WTC11 (cell line): ENCODE data around the gene SNX13. TPM values are rescaled to one million over a fixed set of nuclear protein-coding genes. Genes with fewer than 3 reads are reported as not detected.
A peak's percentile ranks its signal among the peaks of the same experiment; 100 is the strongest.

ENCODE experiments used
- ATAC-seq: fragments of 200-7000 bp; cut with Tn5 transposase; 2 replicates; pipeline ENCODE4 v1.10.0; 2021; ENCODE audit warnings: mild to moderate bottlenecking, moderate library complexity
- CTCF ChIA-PET: fragments of 300-600 bp; sonication (Branson Sonifier 250); formaldehyde crosslinking; loops from one replicate; lab custom pipeline; 2021; ENCODE audit warnings: antibody characterized with exemption; lab: Charles Lee
- POLR2A ChIA-PET: fragments of 350-600 bp; sonication (Branson Sonifier 250); formaldehyde crosslinking; loops from one replicate; lab custom pipeline; 2021; ENCODE audit warnings: antibody characterized with exemption; lab: Charles Lee
- DNase-seq: peaks from one replicate; pipeline ENCODE4 v3.0.0; 2021; ENCODE audit warnings: low spot score
- H3K27ac Mint-ChIP-seq: 2 replicates; pipeline ENCODE4 v1.8.0; 2021; ENCODE audit warnings: mixed read lengths
- H3K27me3 Mint-ChIP-seq: 2 replicates; pipeline ENCODE4 v1.8.0; 2021; ENCODE audit warnings: low read depth, mild to moderate bottlenecking, moderate library complexity, mixed read lengths
- H3K36me3 Mint-ChIP-seq: 2 replicates; pipeline ENCODE4 v1.8.0; 2021; ENCODE audit warnings: mixed read lengths
- H3K4me1 Mint-ChIP-seq: 2 replicates; pipeline ENCODE4 v1.8.0; 2022; ENCODE audit warnings: mixed read lengths
- H3K4me3 Mint-ChIP-seq: 2 replicates; pipeline ENCODE4 v1.8.0; 2021; ENCODE audit warnings: mild to moderate bottlenecking, moderate library complexity, mixed read lengths
- H3K9me3 Mint-ChIP-seq: 2 replicates; pipeline ENCODE4 v1.8.0; 2021; ENCODE audit warnings: mixed read lengths
- CBFB ChIP-seq: sonication (generic); formaldehyde crosslinking; IDR thresholded peaks from 2 replicates; pipeline ENCODE4 v1.8.1; 2022; ENCODE audit warnings: mild to moderate bottlenecking, low read depth, missing genetic modification reagents
- ESRRA ChIP-seq: sonication (generic); formaldehyde crosslinking; IDR thresholded peaks from 2 replicates; pipeline ENCODE4 v1.8.1; 2022; ENCODE audit warnings: mild to moderate bottlenecking, missing genetic modification reagents, borderline replicate concordance
- FOXK1 ChIP-seq: sonication (generic); formaldehyde crosslinking; IDR thresholded peaks from 2 replicates; pipeline ENCODE4 v1.8.0; 2022; ENCODE audit warnings: mild to moderate bottlenecking, moderate library complexity, missing genetic modification reagents
- FOXP1 ChIP-seq: sonication (generic); formaldehyde crosslinking; IDR thresholded peaks from 2 replicates; pipeline ENCODE4 v1.8.0; 2022; ENCODE audit warnings: missing genetic modification reagents, mild to moderate bottlenecking, moderate library complexity, borderline replicate concordance
- HMGA2 ChIP-seq: fragments of 250-450 bp; sonication (Bioruptor Pico); IDR thresholded peaks from 2 replicates; pipeline ENCODE4 v1.4.0; 2021; ENCODE audit warnings: mild to moderate bottlenecking, moderate library complexity
- IRF2 ChIP-seq: sonication (generic); formaldehyde crosslinking; IDR thresholded peaks from 2 replicates; pipeline ENCODE4 v1.8.0; 2022; ENCODE audit warnings: low read depth, missing genetic modification reagents, borderline replicate concordance
- MYBL2 ChIP-seq: sonication (generic); formaldehyde crosslinking; IDR thresholded peaks from 2 replicates; pipeline ENCODE4 v1.8.1; 2023; ENCODE audit warnings: mild to moderate bottlenecking, moderate library complexity, missing genetic modification reagents
- NFE2L1 ChIP-seq: sonication (generic); formaldehyde crosslinking; IDR thresholded peaks from 2 replicates; pipeline ENCODE4 v1.8.1; 2023; ENCODE audit warnings: missing genetic modification reagents
- NR2C2 ChIP-seq: sonication (generic); formaldehyde crosslinking; IDR thresholded peaks from 2 replicates; pipeline ENCODE4 v1.8.0; 2022; ENCODE audit warnings: mild to moderate bottlenecking, missing genetic modification reagents
- SOX15 ChIP-seq: fragments of 250-450 bp; sonication (Bioruptor Pico); IDR thresholded peaks from 2 replicates; pipeline ENCODE4 v1.9.0; 2021; ENCODE audit warnings: mild to moderate bottlenecking
- SP1 ChIP-seq: sonication (generic); formaldehyde crosslinking; conservative IDR thresholded peaks from 2 replicates; pipeline ENCODE4 v1.8.1; 2022; ENCODE audit warnings: missing genetic modification reagents
- TP53 ChIP-seq: sonication (generic); formaldehyde crosslinking; IDR thresholded peaks from 2 replicates; pipeline ENCODE4 v1.8.1; 2023; ENCODE audit warnings: mild to moderate bottlenecking, missing genetic modification reagents
- ZNF121 ChIP-seq: sonication (generic); formaldehyde crosslinking; IDR thresholded peaks from 2 replicates; pipeline ENCODE4 v1.8.0; 2023; ENCODE audit warnings: missing genetic modification reagents
- ZNF396 ChIP-seq: fragments of 250-450 bp; sonication (Bioruptor Pico); IDR thresholded peaks from 2 replicates; pipeline ENCODE4 v1.8.0; 2021; ENCODE audit warnings: mild to moderate bottlenecking, moderate library complexity, borderline replicate concordance
- ZNF416 ChIP-seq: fragments of 250-450 bp; sonication (Bioruptor Pico); IDR thresholded peaks from 2 replicates; pipeline ENCODE4 v1.9.0; 2021; ENCODE audit warnings: mild to moderate bottlenecking, inconsistent platforms
- total RNA-seq: library from RNA; stranded (reverse); gene quantifications from 3 replicates; pipeline ENCODE4 v1.2.3, GENCODE V29; 2021
- TF ChIP-seq, protein P1 (sequence below): sonication (generic); formaldehyde crosslinking; IDR thresholded peaks from 2 replicates; pipeline ENCODE4 v1.8.0; 2023; ENCODE audit warnings: missing genetic modification reagents, mild to moderate bottlenecking, borderline replicate concordance
- TF ChIP-seq, protein P2 (sequence below): sonication (generic); formaldehyde crosslinking; IDR thresholded peaks from 2 replicates; pipeline ENCODE4 v1.8.1; 2022; ENCODE audit warnings: low read depth, missing genetic modification reagents, borderline replicate concordance
- TF ChIP-seq, protein P3 (sequence below): sonication (generic); formaldehyde crosslinking; IDR thresholded peaks from 2 replicates; pipeline ENCODE4 v1.8.1; 2022; ENCODE audit warnings: mild to moderate bottlenecking, missing genetic modification reagents, moderate library complexity, borderline replicate concordance
- TF ChIP-seq, protein P4 (sequence below): sonication (generic); formaldehyde crosslinking; IDR thresholded peaks from 2 replicates; pipeline ENCODE4 v1.8.1; 2022; ENCODE audit warnings: mild to moderate bottlenecking, moderate library complexity, missing genetic modification reagents
- TF ChIP-seq, protein P5 (sequence below): sonication (generic); formaldehyde crosslinking; IDR thresholded peaks from 2 replicates; pipeline ENCODE4 v1.8.1; 2023; ENCODE audit warnings: mild to moderate bottlenecking, missing genetic modification reagents
- TF ChIP-seq, protein P6 (sequence below): sonication (generic); formaldehyde crosslinking; IDR thresholded peaks from 2 replicates; pipeline ENCODE4 v1.8.1; 2023; ENCODE audit warnings: mild to moderate bottlenecking, missing genetic modification reagents, borderline replicate concordance

SNX13 gene
- total RNA-seq, 1 experiment from 2014 or later: 27.5 TPM

DNA sequence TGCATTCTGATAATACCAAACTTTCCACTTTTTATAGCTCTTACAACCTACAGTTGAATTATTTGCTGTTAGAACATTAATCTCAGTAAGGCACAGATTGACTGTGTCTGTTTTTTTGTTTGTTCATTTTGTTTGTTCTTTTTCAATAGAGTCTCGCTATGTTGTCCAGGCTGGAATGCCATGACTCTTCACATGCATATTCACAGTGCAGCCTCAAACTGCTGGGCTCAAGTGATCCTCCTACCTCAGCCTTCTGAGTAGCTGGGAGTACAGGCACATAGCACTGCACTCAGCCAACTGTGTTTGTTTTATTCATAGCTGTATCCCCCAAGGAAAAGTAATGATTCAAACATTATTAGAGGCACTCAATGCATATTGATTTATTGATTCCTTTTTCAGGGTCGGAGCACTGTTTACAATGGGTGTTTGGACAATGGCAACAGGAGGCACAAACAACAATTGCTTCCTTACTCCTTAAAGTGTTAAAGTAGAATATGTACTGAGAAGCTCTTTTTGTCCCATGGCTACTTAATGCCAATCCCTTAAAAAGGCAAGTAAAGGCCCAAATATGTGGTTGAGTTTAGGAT, 61.1 kb downstream of the SNX13 start:
- no peak overlapping the region for H3K4me3 Mint-ChIP-seq
- H3K36me3 Mint-ChIP-seq: no peaks in the 10 kb centered on the region
- ATAC-seq (no peak), DNase-seq (no peak)
- no peaks in the 10 kb centered on the region for H3K27me3 Mint-ChIP-seq
- peak overlapping the region; percentile 58 for H3K27ac Mint-ChIP-seq
- TF ChIP-seq ZNF121 (CRISPR knock-in tag) (peak; percentile 96), ESRRA (CRISPR knock-in tag) (no peak)
- POLR2A ChIA-PET: no interaction called here
- 0 out of 2 replicates have a peak, but pooled peaks cover 3% of the 10 kb centered on the region for H3K9me3 Mint-ChIP-seq
- CTCF ChIA-PET: no interaction called here
- H3K4me1 Mint-ChIP-seq: peaks cover 64% of the 10 kb centered on the region

DNA sequence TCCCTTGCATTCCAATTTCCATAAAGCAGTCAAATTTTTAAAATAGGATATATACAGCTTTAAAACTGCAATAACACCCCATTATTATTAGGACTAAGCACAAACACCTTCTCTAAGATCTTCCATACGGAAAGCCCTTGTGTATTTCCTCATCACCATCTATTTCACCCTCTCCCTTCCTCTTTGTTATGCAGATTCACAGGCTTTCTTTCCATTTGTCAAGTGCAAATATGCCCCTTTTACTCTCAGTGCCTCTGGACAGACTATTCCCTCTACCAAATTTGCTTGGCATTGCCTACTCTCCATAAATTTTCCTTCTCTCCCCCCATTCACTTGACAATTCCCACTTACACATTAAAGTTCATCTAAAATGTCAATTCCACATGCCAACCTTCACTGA, 61.7 kb downstream of the SNX13 start:
- H3K9me3 Mint-ChIP-seq: 0 out of 2 replicates have a peak, but pooled peaks cover 3% of the 10 kb centered on the region
- ChIA-PET POLR2A (no interaction called here), CTCF (no interaction called here)
- ATAC-seq (peak; percentile 78), DNase-seq (no peak)
- TF ChIP-seq HMGA2 (CRISPR knock-in tag): no peak
- TF ChIP-seq CBFB (CRISPR knock-in tag): no peak
- TF ChIP-seq NFE2L1 (CRISPR knock-in tag): no peak
- TF ChIP-seq TP53 (CRISPR knock-in tag): no peak
- TF ChIP-seq, protein P1, sequence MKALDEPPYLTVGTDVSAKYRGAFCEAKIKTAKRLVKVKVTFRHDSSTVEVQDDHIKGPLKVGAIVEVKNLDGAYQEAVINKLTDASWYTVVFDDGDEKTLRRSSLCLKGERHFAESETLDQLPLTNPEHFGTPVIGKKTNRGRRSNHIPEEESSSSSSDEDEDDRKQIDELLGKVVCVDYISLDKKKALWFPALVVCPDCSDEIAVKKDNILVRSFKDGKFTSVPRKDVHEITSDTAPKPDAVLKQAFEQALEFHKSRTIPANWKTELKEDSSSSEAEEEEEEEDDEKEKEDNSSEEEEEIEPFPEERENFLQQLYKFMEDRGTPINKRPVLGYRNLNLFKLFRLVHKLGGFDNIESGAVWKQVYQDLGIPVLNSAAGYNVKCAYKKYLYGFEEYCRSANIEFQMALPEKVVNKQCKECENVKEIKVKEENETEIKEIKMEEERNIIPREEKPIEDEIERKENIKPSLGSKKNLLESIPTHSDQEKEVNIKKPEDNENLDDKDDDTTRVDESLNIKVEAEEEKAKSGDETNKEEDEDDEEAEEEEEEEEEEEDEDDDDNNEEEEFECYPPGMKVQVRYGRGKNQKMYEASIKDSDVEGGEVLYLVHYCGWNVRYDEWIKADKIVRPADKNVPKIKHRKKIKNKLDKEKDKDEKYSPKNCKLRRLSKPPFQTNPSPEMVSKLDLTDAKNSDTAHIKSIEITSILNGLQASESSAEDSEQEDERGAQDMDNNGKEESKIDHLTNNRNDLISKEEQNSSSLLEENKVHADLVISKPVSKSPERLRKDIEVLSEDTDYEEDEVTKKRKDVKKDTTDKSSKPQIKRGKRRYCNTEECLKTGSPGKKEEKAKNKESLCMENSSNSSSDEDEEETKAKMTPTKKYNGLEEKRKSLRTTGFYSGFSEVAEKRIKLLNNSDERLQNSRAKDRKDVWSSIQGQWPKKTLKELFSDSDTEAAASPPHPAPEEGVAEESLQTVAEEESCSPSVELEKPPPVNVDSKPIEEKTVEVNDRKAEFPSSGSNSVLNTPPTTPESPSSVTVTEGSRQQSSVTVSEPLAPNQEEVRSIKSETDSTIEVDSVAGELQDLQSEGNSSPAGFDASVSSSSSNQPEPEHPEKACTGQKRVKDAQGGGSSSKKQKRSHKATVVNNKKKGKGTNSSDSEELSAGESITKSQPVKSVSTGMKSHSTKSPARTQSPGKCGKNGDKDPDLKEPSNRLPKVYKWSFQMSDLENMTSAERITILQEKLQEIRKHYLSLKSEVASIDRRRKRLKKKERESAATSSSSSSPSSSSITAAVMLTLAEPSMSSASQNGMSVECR: no peak
- TF ChIP-seq, protein P2, sequence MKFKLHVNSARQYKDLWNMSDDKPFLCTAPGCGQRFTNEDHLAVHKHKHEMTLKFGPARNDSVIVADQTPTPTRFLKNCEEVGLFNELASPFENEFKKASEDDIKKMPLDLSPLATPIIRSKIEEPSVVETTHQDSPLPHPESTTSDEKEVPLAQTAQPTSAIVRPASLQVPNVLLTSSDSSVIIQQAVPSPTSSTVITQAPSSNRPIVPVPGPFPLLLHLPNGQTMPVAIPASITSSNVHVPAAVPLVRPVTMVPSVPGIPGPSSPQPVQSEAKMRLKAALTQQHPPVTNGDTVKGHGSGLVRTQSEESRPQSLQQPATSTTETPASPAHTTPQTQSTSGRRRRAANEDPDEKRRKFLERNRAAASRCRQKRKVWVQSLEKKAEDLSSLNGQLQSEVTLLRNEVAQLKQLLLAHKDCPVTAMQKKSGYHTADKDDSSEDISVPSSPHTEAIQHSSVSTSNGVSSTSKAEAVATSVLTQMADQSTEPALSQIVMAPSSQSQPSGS (CRISPR knock-in tag): no peak
- TF ChIP-seq, protein P3, sequence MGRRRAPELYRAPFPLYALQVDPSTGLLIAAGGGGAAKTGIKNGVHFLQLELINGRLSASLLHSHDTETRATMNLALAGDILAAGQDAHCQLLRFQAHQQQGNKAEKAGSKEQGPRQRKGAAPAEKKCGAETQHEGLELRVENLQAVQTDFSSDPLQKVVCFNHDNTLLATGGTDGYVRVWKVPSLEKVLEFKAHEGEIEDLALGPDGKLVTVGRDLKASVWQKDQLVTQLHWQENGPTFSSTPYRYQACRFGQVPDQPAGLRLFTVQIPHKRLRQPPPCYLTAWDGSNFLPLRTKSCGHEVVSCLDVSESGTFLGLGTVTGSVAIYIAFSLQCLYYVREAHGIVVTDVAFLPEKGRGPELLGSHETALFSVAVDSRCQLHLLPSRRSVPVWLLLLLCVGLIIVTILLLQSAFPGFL (CRISPR knock-in tag): no peak
- TF ChIP-seq NR2C2: no peak
- TF ChIP-seq IRF2 (CRISPR knock-in tag): no peak
- TF ChIP-seq, protein P4, sequence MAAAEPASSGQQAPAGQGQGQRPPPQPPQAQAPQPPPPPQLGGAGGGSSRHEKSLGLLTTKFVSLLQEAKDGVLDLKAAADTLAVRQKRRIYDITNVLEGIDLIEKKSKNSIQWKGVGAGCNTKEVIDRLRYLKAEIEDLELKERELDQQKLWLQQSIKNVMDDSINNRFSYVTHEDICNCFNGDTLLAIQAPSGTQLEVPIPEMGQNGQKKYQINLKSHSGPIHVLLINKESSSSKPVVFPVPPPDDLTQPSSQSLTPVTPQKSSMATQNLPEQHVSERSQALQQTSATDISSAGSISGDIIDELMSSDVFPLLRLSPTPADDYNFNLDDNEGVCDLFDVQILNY (CRISPR knock-in tag): no peak
- no peak for TF ChIP-seq ESRRA (CRISPR knock-in tag)
- no peak for TF ChIP-seq SOX15
- TF ChIP-seq, protein P5, sequence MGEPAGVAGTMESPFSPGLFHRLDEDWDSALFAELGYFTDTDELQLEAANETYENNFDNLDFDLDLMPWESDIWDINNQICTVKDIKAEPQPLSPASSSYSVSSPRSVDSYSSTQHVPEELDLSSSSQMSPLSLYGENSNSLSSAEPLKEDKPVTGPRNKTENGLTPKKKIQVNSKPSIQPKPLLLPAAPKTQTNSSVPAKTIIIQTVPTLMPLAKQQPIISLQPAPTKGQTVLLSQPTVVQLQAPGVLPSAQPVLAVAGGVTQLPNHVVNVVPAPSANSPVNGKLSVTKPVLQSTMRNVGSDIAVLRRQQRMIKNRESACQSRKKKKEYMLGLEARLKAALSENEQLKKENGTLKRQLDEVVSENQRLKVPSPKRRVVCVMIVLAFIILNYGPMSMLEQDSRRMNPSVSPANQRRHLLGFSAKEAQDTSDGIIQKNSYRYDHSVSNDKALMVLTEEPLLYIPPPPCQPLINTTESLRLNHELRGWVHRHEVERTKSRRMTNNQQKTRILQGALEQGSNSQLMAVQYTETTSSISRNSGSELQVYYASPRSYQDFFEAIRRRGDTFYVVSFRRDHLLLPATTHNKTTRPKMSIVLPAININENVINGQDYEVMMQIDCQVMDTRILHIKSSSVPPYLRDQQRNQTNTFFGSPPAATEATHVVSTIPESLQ (CRISPR knock-in tag): no peak
- TF ChIP-seq, protein P6, sequence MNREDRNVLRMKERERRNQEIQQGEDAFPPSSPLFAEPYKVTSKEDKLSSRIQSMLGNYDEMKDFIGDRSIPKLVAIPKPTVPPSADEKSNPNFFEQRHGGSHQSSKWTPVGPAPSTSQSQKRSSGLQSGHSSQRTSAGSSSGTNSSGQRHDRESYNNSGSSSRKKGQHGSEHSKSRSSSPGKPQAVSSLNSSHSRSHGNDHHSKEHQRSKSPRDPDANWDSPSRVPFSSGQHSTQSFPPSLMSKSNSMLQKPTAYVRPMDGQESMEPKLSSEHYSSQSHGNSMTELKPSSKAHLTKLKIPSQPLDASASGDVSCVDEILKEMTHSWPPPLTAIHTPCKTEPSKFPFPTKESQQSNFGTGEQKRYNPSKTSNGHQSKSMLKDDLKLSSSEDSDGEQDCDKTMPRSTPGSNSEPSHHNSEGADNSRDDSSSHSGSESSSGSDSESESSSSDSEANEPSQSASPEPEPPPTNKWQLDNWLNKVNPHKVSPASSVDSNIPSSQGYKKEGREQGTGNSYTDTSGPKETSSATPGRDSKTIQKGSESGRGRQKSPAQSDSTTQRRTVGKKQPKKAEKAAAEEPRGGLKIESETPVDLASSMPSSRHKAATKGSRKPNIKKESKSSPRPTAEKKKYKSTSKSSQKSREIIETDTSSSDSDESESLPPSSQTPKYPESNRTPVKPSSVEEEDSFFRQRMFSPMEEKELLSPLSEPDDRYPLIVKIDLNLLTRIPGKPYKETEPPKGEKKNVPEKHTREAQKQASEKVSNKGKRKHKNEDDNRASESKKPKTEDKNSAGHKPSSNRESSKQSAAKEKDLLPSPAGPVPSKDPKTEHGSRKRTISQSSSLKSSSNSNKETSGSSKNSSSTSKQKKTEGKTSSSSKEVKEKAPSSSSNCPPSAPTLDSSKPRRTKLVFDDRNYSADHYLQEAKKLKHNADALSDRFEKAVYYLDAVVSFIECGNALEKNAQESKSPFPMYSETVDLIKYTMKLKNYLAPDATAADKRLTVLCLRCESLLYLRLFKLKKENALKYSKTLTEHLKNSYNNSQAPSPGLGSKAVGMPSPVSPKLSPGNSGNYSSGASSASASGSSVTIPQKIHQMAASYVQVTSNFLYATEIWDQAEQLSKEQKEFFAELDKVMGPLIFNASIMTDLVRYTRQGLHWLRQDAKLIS (CRISPR knock-in tag): no peak
- no peak for TF ChIP-seq ZNF396 (CRISPR knock-in tag)
- TF ChIP-seq SP1 (CRISPR knock-in tag): no peak
- TF ChIP-seq FOXP1 (CRISPR knock-in tag): no peak
- no peak for TF ChIP-seq FOXK1 (CRISPR knock-in tag)
- no peak for TF ChIP-seq MYBL2 (CRISPR knock-in tag)
- no peak for TF ChIP-seq ZNF416 (CRISPR knock-in tag)
- no peak overlapping the region; the same call in 1 of the 2 replicates for H3K4me3 Mint-ChIP-seq
- peaks cover 64% of the 10 kb centered on the region for H3K4me1 Mint-ChIP-seq
- no peaks in the 10 kb centered on the region for H3K36me3 Mint-ChIP-seq
- peak overlapping the region; percentile 58 for H3K27ac Mint-ChIP-seq
- no peaks in the 10 kb centered on the region for H3K27me3 Mint-ChIP-seq
